Measurements from ENCODE around the gene IGFBPL1.

IGFBPL1 gene

GRCh38 chr9:38435521-38435920 lies 11.3 kb upstream of the IGFBPL1 start:
- no peak overlapping the region for H3K4me3 ChIP-seq
- H3K27ac ChIP-seq, result no peak overlapping the region
- no peaks in the 10 kb centered on the region for H3K27me3 ChIP-seq
- H3K9me3 ChIP-seq, result no peaks in the 10 kb centered on the region
- DNase-seq, result no peak
- H3K4me1 ChIP-seq, result no peaks in the 10 kb centered on the region
- TF ChIP-seq CTCF (IDR thresholded peaks at IDR 0.05), result no peak
- intact Hi-C loops (cut with DNase I; ENCODE audit: low total_unique reads), result no loop called here
- H3K36me3 ChIP-seq, result no peaks in the 10 kb centered on the region

- no peak for DNase-seq
- no peak for TF ChIP-seq CTCF (IDR thresholded peaks at IDR 0.05)
- intact Hi-C loops (cut with DNase I; ENCODE audit: low total_unique reads), result loop anchor here (5.0 kb wide), 1 partner anchor 63 kb away; no protein-coding TSS in a partner anchor
These were observed 10.6 kb upstream of the IGFBPL1 start for GRCh38 chr9:38434853-38435252.

GRCh38 chr9:38434365-38434764 lies 10.1 kb upstream of the IGFBPL1 start:
- Histone ChIP-seq H3K36me3 (no peaks in the 10 kb centered on the region), H3K27me3 (no peaks in the 10 kb centered on the region), H3K9me3 (no peaks in the 10 kb centered on the region), H3K27ac (no peak overlapping the region), H3K4me3 (no peak overlapping the region), H3K4me1 (no peaks in the 10 kb centered on the region)
- no peak for DNase-seq
- TF ChIP-seq CTCF (IDR thresholded peaks at IDR 0.05), result no peak
- intact Hi-C loops (cut with DNase I; ENCODE audit: low total_unique reads), result loop anchor here (5.0 kb wide), 1 partner anchor 62 kb away; no protein-coding TSS in a partner anchor

More at GRCh38 chr9:38434853-38435252, 10.6 kb upstream of the IGFBPL1 start:
- Histone ChIP-seq H3K9me3 (no peaks in the 10 kb centered on the region), H3K4me1 (no peaks in the 10 kb centered on the region), H3K27me3 (no peaks in the 10 kb centered on the region), H3K36me3 (no peaks in the 10 kb centered on the region), H3K27ac (no peak overlapping the region), H3K4me3 (no peak overlapping the region)

GRCh38 chr9:38432922-38433510 lies 8.8 kb upstream of the IGFBPL1 start:
- TF ChIP-seq CTCF (IDR thresholded peaks at IDR 0.05), result peak; percentile 60 to 69
- H3K27me3 ChIP-seq, result no peaks in the 10 kb centered on the region
- H3K9me3 ChIP-seq, result no peaks in the 10 kb centered on the region
- H3K27ac ChIP-seq, result no peak overlapping the region
- no peaks in the 10 kb centered on the region for H3K36me3 ChIP-seq
- DNase-seq, result no peak
- no peak overlapping the region for H3K4me3 ChIP-seq
- intact Hi-C loops (cut with DNase I; ENCODE audit: low total_unique reads), result loop anchor here (5.0 kb wide), 1 partner anchor 61 kb away; no protein-coding TSS in a partner anchor
- H3K4me1 ChIP-seq, result no peaks in the 10 kb centered on the region

GRCh38 chr9:38431116-38431515 lies 6.9 kb upstream of the IGFBPL1 start:
- DNase-seq, result no peak
- no peak overlapping the region for H3K4me3 ChIP-seq
- no peak for TF ChIP-seq CTCF (IDR thresholded peaks at IDR 0.05)
- no peaks in the 10 kb centered on the region for H3K9me3 ChIP-seq
- no peaks in the 10 kb centered on the region for H3K27me3 ChIP-seq
- H3K36me3 ChIP-seq, result no peaks in the 10 kb centered on the region
- no peak overlapping the region for H3K27ac ChIP-seq
- H3K4me1 ChIP-seq, result no peaks in the 10 kb centered on the region
- intact Hi-C loops (cut with DNase I; ENCODE audit: low total_unique reads), result loop anchor here (5.0 kb wide), 1 partner anchor 59 kb away; no protein-coding TSS in a partner anchor
